Astrocyte (in vitro differentiated cells and primary cell): ENCODE measurements around the gene NFATC3.

ENCODE experiments used
- EZH2 ChIP-seq: IDR thresholded peaks from 2 replicates; pipeline ENCODE4 v1.6.1; 2012; ENCODE audit warnings: mild to moderate bottlenecking, low read length, inconsistent platforms; ENCODE audit not compliant: insufficient read depth
- TF ChIP-seq, protein P1 (sequence below): IDR thresholded peaks from 2 replicates; pipeline ENCODE4 v1.5.1; 2011; ENCODE audit warnings: low read depth, mild to moderate bottlenecking, inconsistent platforms, low read length, moderate library complexity; ENCODE audit not compliant: insufficient read depth

DNA sequence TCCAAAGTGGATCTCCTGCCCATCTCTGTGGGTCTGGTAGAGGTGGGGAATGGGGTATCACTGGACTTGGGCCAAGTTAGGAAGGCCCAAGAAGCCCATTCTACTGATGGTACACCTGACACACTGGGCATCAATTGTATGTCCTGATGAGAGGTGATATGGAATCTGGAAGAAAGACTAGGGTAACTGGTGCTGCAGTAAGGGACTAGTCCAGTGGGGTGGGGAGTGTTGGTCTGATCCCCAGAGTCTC, 5.9 kb upstream of the NFATC3 start:
- TF ChIP-seq, protein P1, sequence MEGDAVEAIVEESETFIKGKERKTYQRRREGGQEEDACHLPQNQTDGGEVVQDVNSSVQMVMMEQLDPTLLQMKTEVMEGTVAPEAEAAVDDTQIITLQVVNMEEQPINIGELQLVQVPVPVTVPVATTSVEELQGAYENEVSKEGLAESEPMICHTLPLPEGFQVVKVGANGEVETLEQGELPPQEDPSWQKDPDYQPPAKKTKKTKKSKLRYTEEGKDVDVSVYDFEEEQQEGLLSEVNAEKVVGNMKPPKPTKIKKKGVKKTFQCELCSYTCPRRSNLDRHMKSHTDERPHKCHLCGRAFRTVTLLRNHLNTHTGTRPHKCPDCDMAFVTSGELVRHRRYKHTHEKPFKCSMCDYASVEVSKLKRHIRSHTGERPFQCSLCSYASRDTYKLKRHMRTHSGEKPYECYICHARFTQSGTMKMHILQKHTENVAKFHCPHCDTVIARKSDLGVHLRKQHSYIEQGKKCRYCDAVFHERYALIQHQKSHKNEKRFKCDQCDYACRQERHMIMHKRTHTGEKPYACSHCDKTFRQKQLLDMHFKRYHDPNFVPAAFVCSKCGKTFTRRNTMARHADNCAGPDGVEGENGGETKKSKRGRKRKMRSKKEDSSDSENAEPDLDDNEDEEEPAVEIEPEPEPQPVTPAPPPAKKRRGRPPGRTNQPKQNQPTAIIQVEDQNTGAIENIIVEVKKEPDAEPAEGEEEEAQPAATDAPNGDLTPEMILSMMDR, result no peak
- no peak for TF ChIP-seq EZH2
